ENCODE results near the gene KRTAP5-10.

KRTAP5-10 gene

DNA sequence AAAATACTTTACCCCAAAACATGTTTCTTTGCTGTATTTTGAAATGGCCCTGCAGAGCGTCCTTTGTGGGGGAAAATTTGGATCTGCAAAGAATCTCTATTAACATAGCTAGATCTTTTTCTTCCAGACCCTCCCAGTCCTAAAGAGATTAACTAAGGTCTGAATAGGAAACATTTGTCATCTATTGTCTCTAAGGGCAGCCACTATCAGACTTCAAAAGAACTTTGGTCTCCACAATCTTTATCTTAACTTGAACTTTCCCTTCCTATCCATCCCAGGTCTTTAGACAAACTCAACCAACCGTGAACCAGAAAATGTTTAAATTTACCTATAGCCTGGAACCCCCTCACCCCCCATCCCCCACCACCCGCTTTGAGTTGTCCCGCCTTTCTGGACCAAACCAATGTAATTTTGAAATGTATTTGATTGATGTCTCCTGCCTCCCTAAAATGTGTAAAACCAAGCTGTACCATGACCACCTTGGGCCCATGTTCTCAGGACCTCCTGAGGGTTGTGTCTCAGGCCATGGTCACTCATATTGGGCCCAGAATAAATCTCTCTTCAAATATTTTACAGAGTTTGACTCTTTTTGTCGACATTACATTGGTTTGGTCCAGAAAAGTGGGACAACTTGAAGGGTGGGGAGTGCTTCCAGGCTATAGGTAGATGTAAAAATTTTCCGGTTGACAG is 20.7 kb upstream of the KRTAP5-10 start:
- H3K4me3 ChIP-seq (ENCODE audit: low read depth, low read length), result no peak overlapping the region
- TF ChIP-seq, protein P1, sequence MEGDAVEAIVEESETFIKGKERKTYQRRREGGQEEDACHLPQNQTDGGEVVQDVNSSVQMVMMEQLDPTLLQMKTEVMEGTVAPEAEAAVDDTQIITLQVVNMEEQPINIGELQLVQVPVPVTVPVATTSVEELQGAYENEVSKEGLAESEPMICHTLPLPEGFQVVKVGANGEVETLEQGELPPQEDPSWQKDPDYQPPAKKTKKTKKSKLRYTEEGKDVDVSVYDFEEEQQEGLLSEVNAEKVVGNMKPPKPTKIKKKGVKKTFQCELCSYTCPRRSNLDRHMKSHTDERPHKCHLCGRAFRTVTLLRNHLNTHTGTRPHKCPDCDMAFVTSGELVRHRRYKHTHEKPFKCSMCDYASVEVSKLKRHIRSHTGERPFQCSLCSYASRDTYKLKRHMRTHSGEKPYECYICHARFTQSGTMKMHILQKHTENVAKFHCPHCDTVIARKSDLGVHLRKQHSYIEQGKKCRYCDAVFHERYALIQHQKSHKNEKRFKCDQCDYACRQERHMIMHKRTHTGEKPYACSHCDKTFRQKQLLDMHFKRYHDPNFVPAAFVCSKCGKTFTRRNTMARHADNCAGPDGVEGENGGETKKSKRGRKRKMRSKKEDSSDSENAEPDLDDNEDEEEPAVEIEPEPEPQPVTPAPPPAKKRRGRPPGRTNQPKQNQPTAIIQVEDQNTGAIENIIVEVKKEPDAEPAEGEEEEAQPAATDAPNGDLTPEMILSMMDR (IDR thresholded peaks at IDR 0.05; ENCODE audit: low read depth, low read length, missing control alignments), result no peak
- DNase-seq (ENCODE audit: low read depth), result no peak

DNA sequence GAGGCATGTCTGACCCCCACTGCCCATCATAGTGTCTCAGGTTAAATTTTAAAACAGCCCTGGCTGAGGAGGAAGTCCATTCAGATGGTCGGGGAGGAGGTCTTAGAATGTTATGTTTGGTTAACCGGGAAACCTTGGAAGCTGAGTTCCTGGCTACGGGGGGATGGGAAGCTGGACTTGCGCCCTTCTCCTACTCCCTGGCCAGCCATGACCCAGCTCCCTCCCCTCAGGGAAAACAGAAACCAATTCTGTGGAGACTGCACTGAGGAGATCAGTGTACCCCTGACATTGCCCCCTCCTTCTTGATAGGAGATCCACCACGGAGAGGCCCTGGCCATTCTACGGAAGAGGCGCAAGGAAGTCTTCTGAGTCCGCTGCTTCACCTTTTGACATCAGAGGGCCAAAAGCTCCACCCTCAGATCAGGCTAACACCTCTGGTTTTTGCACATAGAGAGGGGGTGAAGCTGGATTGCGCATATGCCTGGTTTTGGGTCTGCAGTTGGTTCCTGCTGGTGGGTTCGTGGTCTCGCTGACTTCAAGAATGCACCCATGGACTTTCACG is 19.9 kb upstream of the KRTAP5-10 start:
- no peak for DNase-seq (ENCODE audit: low read depth)
- TF ChIP-seq, protein P1 (IDR thresholded peaks at IDR 0.05; ENCODE audit: low read depth, low read length, missing control alignments), result no peak
- H3K4me3 ChIP-seq (ENCODE audit: low read depth, low read length), result no peak overlapping the region

DNA sequence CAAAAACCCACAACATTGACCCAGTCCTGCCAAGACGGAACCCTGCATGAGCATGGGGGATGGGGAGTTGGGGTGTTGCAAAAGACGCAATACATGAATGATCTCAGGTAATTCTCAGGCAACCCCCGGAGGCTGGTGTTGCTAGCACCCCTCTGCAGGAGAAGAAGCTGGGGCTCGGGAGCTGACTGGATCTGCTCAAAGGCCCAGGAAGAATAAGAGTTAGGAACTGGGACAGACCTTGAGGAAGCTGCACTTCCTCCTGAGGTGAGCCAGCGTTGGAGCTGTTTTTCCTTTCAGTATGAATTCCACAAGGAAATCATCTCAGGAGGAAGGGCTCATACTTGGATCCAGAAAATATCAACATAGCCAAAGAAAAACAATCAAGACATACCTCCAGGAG is 17.2 kb upstream of the KRTAP5-10 start, which contains the start of gene KRTAP5-9:
Gene KRTAP5-9, plus strand, starts transcription at position 301 of the 400 bp plus-strand sequence. CDS start 238 bp downstream, outside the sequence.
- no peak within 1 kb of the TSS for H3K4me3 ChIP-seq (ENCODE audit: low read depth, low read length)
- TF ChIP-seq, protein P1 (IDR thresholded peaks at IDR 0.05; ENCODE audit: low read depth, low read length, missing control alignments), result no peak
- no peak for DNase-seq (ENCODE audit: low read depth)

DNA sequence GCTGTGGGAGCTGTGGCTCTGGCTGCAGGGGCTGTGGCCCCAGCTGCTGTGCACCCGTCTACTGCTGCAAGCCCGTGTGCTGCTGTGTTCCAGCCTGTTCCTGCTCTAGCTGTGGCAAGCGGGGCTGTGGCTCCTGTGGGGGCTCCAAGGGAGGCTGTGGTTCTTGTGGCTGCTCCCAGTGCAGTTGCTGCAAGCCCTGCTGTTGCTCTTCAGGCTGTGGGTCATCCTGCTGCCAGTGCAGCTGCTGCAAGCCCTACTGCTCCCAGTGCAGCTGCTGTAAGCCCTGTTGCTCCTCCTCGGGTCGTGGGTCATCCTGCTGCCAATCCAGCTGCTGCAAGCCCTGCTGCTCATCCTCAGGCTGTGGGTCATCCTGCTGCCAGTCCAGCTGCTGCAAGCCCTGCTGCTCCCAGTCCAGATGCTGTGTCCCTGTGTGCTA is 16.6 kb upstream of the KRTAP5-10 start:
- no peak overlapping the region for H3K4me3 ChIP-seq (ENCODE audit: low read depth, low read length)
- DNase-seq (ENCODE audit: low read depth), result no peak
- TF ChIP-seq, protein P1 (IDR thresholded peaks at IDR 0.05; ENCODE audit: low read depth, low read length, missing control alignments), result no peak

DNA sequence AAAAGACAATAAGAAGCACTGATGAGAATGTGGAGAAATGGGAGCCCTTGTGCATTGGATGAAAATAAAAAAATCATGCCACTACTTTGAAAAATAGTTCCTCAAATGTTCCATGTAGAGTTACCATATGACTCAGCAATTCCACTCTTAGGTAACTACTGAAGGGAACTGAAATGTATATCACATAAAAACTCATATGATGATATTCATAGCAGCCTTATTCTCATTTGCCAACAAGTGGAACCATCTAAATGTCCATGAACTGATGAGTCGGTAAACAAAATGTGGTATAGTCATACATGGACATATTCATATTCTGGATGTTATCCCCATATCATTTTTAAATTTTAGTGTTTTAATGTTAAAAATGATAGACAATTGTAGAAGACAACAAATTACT is 13.7 kb upstream of the KRTAP5-10 start:
- no peak for DNase-seq (ENCODE audit: low read depth)
- no peak overlapping the region for H3K4me3 ChIP-seq (ENCODE audit: low read depth, low read length)
- TF ChIP-seq, protein P1 (IDR thresholded peaks at IDR 0.05; ENCODE audit: low read depth, low read length, missing control alignments), result no peak

DNA sequence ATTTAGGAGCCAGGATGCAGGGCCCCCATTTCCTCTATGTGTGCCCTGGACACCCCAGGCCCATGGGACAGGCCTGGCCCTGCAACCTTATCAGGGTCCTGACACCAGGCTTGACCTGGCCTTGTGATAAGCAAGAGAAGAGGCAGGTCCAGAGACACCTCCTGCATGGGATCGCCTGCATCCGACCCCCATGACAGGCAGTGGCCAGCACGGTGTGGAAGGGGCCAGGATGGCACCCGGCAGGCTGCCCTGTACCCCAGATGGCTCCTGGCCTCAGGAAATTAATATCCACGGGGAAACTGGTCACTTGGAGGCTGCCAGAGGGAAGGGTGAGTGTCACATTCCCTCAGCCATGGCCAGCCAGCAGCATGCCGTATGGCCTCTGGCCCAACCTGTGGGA is 10.4 kb upstream of the KRTAP5-10 start:
- TF ChIP-seq, protein P1 (IDR thresholded peaks at IDR 0.05; ENCODE audit: low read depth, low read length, missing control alignments), result no peak
- H3K4me3 ChIP-seq (ENCODE audit: low read depth, low read length), result no peak overlapping the region
- no peak for DNase-seq (ENCODE audit: low read depth)

DNA sequence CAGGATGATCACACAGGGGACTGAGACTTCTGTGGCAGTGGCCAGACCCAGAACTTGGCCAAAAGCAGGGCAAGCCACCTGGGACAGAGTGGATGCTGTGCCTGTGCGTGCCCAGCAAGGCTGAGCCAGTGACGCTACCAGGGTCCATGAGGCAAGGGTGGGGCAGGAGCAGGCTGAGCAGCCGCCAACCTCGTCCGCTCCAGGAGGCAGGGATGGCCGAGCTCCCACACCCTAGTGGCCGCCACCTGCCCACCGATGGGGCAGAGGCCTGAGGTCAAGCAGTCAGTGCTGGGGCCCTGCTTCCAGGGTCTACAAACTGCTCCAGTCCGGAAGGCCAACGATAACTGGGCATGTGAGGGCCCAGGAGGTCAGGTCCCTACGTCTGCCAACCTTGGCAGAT is 9.9 kb upstream of the KRTAP5-10 start:
- no peak overlapping the region for H3K4me3 ChIP-seq (ENCODE audit: low read depth, low read length)
- TF ChIP-seq, protein P1 (IDR thresholded peaks at IDR 0.05; ENCODE audit: low read depth, low read length, missing control alignments), result no peak
- no peak for DNase-seq (ENCODE audit: low read depth)
